Measurements from ENCODE around the gene LZTR1. TPM values are rescaled to one million over a fixed set of nuclear protein-coding genes. Genes with fewer than 3 reads are reported as not detected.

The LZTR1 gene
- total and polyA plus RNA-seq, 3 experiments from 2014 or later: 17.1 to 78.7 (median 75.0) TPM

DNA sequence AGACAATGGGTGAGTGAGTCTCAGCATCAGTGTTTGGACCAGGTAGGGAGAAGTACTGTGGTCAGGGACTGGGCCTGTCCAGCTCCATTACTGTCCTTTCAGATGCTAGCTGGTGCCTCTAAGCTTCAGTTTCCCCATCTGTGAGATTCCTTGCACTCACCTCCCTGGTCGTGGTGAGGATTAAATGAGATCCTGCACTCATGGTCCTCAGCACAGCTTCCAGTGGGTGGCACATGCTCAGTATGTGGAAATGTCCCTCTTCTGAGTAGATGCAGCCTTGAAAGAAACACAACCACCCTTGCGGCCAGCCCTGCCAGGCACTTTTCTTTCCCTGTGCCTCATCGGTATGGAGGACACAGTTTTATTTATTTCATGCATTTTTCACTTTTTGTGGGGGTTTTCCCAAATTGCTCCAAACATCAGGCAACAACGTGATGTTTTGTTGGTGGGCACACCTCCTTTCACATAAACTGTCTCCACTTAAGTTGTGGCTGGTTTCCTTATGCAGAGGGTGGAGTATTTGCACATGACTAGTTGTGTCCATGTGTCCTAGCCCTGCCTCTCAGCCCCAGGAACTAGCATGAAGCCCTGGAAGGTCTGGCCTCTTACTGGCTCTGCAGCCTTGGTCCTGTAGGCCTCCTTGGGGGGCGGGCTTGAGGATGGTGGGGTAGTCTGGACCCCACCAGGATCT lies 1.1 kb downstream of the LZTR1 start:
- Histone ChIP-seq H3K4me1 (ENCODE audit: insufficient read depth, low read length) (peaks cover 25% of the 10 kb centered on the region), H3K27ac (ENCODE audit: low read depth, low read length) (peak overlapping the region; percentile 93), H3K27me3 (ENCODE audit: insufficient read depth, low read length, poor library complexity, severe bottlenecking) (no peaks in the 10 kb centered on the region), H3K9me3 (ENCODE audit: low read length) (peaks cover 9% of the 10 kb centered on the region), H3K4me3 (ENCODE audit: low read length) (peak overlapping the region; percentile 67), H3K36me3 (ENCODE audit: insufficient read depth, low read length) (peaks cover 10% of the 10 kb centered on the region)
- no peaks in the 10 kb centered on the region for H3K9me3 Mint-ChIP-seq
- POLR2A ChIA-PET: no interaction called here
- CTCF ChIA-PET: interaction anchor here (2.0 kb wide), 1 partner anchor 119 kb away, joined by 5 read pairs; no protein-coding TSS in a partner anchor
- no peaks in the 10 kb centered on the region for H3K27me3 Mint-ChIP-seq
- no peak for DNase-seq
- H3K4me3 Mint-ChIP-seq: peak overlapping the region; percentile 86 to 96 (median 94)
- H3K36me3 Mint-ChIP-seq: peaks cover 0 to 44% (median 5%) of the 10 kb centered on the region in 3 donors
- H3K4me1 Mint-ChIP-seq: peaks cover 35 to 51% (median 36%) of the 10 kb centered on the region in 3 donors
- peak overlapping the region; percentile 81 to 95 (median 93) for H3K27ac Mint-ChIP-seq

DNA sequence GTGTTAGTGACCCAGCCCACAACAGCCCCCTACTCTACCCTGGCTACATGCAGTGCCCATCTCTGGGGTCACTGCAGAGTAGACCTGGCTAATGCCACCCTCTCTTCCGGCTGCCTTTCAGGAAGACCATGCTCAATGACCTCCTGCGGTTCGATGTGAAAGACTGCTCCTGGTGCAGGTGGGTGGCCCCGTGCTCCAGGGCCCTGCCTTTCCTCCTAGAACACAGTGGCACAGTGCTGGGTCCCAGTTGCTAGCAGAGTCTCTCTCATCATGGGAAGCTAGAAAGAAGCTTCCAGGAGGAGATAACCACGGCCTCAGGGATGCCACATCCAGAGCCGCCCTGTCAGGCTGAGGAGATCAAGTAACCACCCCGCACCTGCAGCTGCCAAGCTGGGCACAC lies 3.6 kb downstream of the LZTR1 start:
- H3K36me3 ChIP-seq (ENCODE audit: insufficient read depth, low read length): peaks cover 10% of the 10 kb centered on the region
- no peaks in the 10 kb centered on the region for H3K27me3 ChIP-seq (ENCODE audit: insufficient read depth, low read length, poor library complexity, severe bottlenecking)
- Mint-ChIP-seq H3K4me1 (peaks cover 27 to 41% (median 30%) of the 10 kb centered on the region in 3 donors), H3K4me3 (no peak overlapping the region), H3K9me3 (no peaks in the 10 kb centered on the region), H3K27ac (no peak overlapping the region), H3K27me3 (peaks cover 0 to 1% of the 10 kb centered on the region in 2 donors), H3K36me3 (peaks cover 0 to 57% (median 5%) of the 10 kb centered on the region in 3 donors)
- H3K4me3 ChIP-seq (ENCODE audit: low read length): no peak overlapping the region
- no peaks in the 10 kb centered on the region for H3K9me3 ChIP-seq (ENCODE audit: low read length)
- H3K27ac ChIP-seq (ENCODE audit: low read depth, low read length): no peak overlapping the region
- POLR2A ChIA-PET: no interaction called here
- H3K4me1 ChIP-seq (ENCODE audit: insufficient read depth, low read length): peaks cover 24% of the 10 kb centered on the region
- CTCF ChIA-PET: no interaction called here
- no peak for DNase-seq

DNA sequence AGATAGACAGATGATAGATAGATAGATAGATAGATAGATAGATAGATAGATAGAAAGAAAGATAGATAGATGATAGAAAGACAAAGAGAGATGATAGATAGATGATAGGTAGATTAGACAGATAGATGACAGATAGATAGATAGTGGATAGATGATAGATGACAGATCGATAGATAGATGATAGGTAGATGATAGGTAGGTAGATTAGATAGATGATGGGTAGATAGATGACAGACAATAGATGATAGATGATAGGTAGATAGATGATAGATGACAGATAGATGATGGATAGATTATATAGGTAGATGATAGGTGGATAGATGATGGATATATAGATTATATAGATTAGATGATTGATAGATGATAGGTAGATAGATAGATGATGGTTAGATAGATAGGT lies 4.3 kb downstream of the LZTR1 start:
- Mint-ChIP-seq H3K36me3 (peaks cover 0 to 63% (median 5%) of the 10 kb centered on the region in 3 donors), H3K4me1 (peaks cover 24 to 34% (median 26%) of the 10 kb centered on the region in 3 donors), H3K27ac (peak overlapping the region in 2 of 8 donors; percentile 0 to 11), H3K4me3 (peak overlapping the region in 1 of 7 donors; percentile 4), H3K27me3 (peaks cover 0 to 1% of the 10 kb centered on the region in 2 donors), H3K9me3 (no peaks in the 10 kb centered on the region)
- no peaks in the 10 kb centered on the region for H3K9me3 ChIP-seq (ENCODE audit: low read length)
- no peak overlapping the region for H3K4me3 ChIP-seq (ENCODE audit: low read length)
- H3K27me3 ChIP-seq (ENCODE audit: insufficient read depth, low read length, poor library complexity, severe bottlenecking): no peaks in the 10 kb centered on the region
- H3K27ac ChIP-seq (ENCODE audit: low read depth, low read length): no peak overlapping the region
- ChIA-PET POLR2A (no interaction called here), CTCF (no interaction called here)
- DNase-seq: no peak
- H3K36me3 ChIP-seq (ENCODE audit: insufficient read depth, low read length): peaks cover 10% of the 10 kb centered on the region
- H3K4me1 ChIP-seq (ENCODE audit: insufficient read depth, low read length): peaks cover 18% of the 10 kb centered on the region

DNA sequence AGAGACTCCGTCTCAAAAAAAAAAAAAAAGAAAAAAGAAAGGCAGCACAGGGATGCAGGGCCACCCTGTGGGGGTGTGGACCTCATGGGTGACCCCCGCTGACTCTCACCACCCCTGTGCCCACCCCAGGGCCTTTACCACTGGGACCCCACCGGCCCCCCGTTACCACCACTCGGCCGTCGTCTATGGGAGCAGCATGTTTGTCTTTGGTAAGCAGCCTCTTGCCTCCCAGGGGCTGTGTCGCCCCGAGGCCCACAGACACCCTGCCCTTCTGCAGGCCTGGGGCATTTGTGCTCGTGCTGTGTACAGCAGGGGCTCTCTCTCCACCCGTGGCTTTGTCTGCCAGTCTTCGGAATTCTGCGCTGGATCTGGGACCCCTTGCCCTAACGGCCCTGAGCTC lies 5.3 kb downstream of the LZTR1 start:
- H3K4me3 Mint-ChIP-seq: no peak overlapping the region
- Histone ChIP-seq H3K4me1 (ENCODE audit: insufficient read depth, low read length) (peaks cover 15% of the 10 kb centered on the region), H3K36me3 (ENCODE audit: insufficient read depth, low read length) (peaks cover 10% of the 10 kb centered on the region), H3K27ac (ENCODE audit: low read depth, low read length) (no peak overlapping the region), H3K9me3 (ENCODE audit: low read length) (no peaks in the 10 kb centered on the region), H3K27me3 (ENCODE audit: insufficient read depth, low read length, poor library complexity, severe bottlenecking) (no peaks in the 10 kb centered on the region), H3K4me3 (ENCODE audit: low read length) (no peak overlapping the region)
- peak overlapping the region in 1 of 8 donors; percentile 84 for H3K27ac Mint-ChIP-seq
- CTCF ChIA-PET: no interaction called here
- peaks cover 0 to 67% (median 5%) of the 10 kb centered on the region in 3 donors for H3K36me3 Mint-ChIP-seq
- peaks cover 20 to 29% (median 24%) of the 10 kb centered on the region in 3 donors for H3K4me1 Mint-ChIP-seq
- DNase-seq: no peak
- H3K27me3 Mint-ChIP-seq: peaks cover 0 to 1% of the 10 kb centered on the region in 2 donors
- H3K9me3 Mint-ChIP-seq: no peaks in the 10 kb centered on the region
- POLR2A ChIA-PET: no interaction called here

DNA sequence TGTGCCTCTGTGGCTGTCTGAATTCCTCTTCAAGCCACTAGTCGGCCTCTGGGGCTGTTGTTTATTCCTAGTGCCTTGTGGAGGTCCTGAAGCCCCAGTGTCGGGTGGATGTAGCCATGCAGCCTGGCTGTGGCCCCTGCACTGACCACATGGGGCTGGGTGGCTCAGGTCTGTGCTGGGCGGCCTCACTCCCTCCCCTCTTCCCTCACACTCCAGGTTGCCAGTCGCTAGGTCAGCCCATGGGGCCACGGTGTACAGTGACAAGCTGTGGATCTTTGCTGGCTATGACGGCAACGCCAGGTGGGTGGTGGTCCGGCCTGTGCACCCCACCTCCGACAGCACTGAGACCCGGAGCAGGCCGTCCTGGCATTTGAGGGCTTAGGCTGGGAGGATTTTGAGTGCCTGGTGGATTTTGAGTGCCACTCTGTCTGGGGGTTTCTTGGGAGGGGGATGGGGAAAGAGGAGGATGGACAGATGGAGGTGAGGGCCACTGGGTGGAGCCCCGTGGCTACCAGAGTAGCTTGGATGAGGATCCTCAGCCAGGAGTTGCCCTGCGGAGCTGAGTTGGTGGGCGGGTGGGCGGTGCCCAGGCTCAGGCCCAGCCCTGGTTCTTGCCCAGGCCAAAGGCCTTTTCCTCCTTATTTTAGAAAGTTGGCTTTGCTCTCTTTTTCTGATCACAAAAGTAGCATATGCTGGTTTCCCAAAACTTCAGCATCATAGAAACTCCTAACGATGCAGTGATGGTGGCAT lies 6.7 kb downstream of the LZTR1 start:
- CTCF ChIA-PET: no interaction called here
- no peaks in the 10 kb centered on the region for H3K9me3 Mint-ChIP-seq
- Histone ChIP-seq H3K36me3 (ENCODE audit: insufficient read depth, low read length) (peaks cover 10% of the 10 kb centered on the region), H3K4me3 (ENCODE audit: low read length) (no peak overlapping the region), H3K27me3 (ENCODE audit: insufficient read depth, low read length, poor library complexity, severe bottlenecking) (no peaks in the 10 kb centered on the region), H3K4me1 (ENCODE audit: insufficient read depth, low read length) (peaks cover 2% of the 10 kb centered on the region), H3K9me3 (ENCODE audit: low read length) (no peaks in the 10 kb centered on the region), H3K27ac (ENCODE audit: low read depth, low read length) (no peak overlapping the region)
- H3K27me3 Mint-ChIP-seq: peaks cover 0 to 1% of the 10 kb centered on the region in 2 donors
- POLR2A ChIA-PET: no interaction called here
- no peak for DNase-seq
- no peak overlapping the region for H3K27ac Mint-ChIP-seq
- H3K4me3 Mint-ChIP-seq: peak overlapping the region in 1 of 7 donors; percentile 6
- H3K4me1 Mint-ChIP-seq: peaks cover 6 to 15% (median 12%) of the 10 kb centered on the region in 3 donors
- peaks cover 0 to 74% (median 5%) of the 10 kb centered on the region in 3 donors for H3K36me3 Mint-ChIP-seq

DNA sequence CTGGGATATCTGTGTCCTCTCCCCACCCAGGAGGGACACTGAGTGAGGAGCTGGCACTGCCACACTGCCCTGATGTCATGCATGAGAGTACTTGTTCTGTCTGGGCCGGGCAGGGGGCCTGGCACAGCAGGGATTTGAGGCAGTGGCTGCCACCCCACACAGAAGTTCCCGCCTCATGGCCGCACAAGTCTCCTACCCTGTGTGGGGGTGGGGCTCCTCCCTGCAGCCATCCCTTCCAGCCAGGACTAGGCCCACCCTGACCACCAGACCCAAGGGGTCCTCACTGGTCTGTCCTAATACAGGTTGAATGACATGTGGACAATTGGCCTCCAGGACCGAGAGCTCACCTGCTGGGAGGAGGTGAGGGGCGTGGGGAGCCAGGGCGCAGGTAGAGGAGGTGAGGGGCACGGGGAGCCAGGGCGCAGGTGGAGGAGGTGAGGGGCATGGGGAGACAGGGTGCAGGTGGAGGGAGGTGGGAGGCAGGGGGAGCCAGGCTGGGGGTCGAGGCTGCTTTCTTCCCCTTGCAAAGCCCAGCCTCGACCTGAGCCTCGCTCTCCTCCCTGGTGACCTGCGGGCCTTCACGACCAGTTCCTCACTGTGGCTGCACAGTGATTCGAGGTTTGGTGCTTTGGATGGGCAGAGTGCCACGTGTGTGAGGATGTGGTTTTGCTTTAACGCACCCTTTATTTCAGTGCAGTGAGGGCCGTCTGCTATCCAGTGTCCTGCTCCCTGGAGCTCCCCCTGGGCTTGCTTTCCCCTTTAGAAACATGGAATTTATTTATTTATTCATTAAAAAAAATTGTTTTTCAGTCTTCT lies 7.4 kb downstream of the LZTR1 start:
- Histone ChIP-seq H3K4me1 (ENCODE audit: insufficient read depth, low read length) (no peaks in the 10 kb centered on the region), H3K27ac (ENCODE audit: low read depth, low read length) (no peak overlapping the region), H3K36me3 (ENCODE audit: insufficient read depth, low read length) (peaks cover 7% of the 10 kb centered on the region), H3K9me3 (ENCODE audit: low read length) (no peaks in the 10 kb centered on the region), H3K4me3 (ENCODE audit: low read length) (no peak overlapping the region), H3K27me3 (ENCODE audit: insufficient read depth, low read length, poor library complexity, severe bottlenecking) (no peaks in the 10 kb centered on the region)
- ChIA-PET POLR2A (no interaction called here), CTCF (interaction anchor here (1.3 kb wide), 1 partner anchor 8 kb away, joined by 4 read pairs; the partner anchor contains the start of gene LZTR1)
- no peaks in the 10 kb centered on the region for H3K9me3 Mint-ChIP-seq
- no peak overlapping the region for H3K4me3 Mint-ChIP-seq
- DNase-seq: no peak
- H3K4me1 Mint-ChIP-seq: peaks cover 0 to 8% (median 6%) of the 10 kb centered on the region in 3 donors
- peaks cover 0 to 1% of the 10 kb centered on the region in 2 donors for H3K27me3 Mint-ChIP-seq
- H3K27ac Mint-ChIP-seq: peak overlapping the region in 1 of 8 donors; percentile 51
- peaks cover 0 to 69% (median 5%) of the 10 kb centered on the region in 3 donors for H3K36me3 Mint-ChIP-seq

DNA sequence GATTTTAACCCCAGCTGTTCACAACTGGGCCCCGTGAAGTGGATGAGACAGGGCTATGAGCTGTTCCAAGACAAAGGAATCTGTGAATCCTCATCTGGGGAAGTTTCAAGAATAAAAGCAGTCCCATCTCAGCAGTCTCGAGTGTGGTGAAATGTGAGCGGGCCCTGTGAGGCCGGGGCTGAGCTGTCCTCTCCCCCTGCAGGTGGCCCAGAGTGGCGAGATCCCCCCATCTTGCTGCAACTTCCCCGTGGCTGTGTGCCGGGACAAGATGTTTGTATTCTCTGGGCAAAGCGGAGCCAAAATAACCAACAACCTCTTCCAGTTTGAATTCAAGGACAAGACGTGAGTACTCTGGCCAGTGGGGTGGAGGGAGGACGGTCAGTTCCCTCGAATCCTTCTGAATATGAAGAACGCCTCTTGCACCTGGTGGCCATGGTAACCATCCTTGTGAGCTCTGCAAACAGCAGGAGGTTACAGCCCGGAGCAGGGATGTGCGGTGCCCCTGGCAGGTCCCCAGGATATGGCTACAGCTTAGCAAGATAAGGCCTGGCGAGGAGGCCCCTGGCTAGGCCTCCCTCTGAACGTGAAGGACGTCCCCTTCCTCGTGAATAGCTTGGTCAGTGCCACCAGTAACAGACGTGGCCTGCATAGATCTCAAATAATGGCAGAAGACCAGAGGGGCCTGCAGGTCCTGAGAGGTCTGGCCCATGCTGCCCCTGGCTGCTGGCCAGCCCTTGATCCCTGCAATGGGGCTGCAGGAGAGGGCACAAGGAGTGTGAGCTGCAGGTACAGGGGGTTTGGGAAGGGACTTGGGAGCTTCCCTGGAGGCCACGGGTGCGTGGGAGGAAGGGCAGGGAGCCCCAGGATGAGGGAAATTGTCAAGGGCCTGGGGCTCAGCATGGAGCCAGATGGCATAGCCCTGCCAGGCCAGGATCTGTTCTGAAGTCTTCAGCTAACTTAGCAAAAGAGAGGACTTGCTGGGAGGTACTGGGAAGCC lies 8.4 kb downstream of the LZTR1 start:
- Mint-ChIP-seq H3K9me3 (no peaks in the 10 kb centered on the region), H3K4me1 (peaks cover 0 to 8% (median 6%) of the 10 kb centered on the region in 3 donors), H3K4me3 (no peak overlapping the region), H3K36me3 (peaks cover 0 to 74% (median 5%) of the 10 kb centered on the region in 3 donors), H3K27ac (peak overlapping the region in 1 of 8 donors; percentile 77), H3K27me3 (peaks cover 0 to 1% of the 10 kb centered on the region in 2 donors)
- no peak overlapping the region for H3K27ac ChIP-seq (ENCODE audit: low read depth, low read length)
- no peaks in the 10 kb centered on the region for H3K9me3 ChIP-seq (ENCODE audit: low read length)
- no peaks in the 10 kb centered on the region for H3K27me3 ChIP-seq (ENCODE audit: insufficient read depth, low read length, poor library complexity, severe bottlenecking)
- H3K4me1 ChIP-seq (ENCODE audit: insufficient read depth, low read length): no peaks in the 10 kb centered on the region
- CTCF ChIA-PET: interaction anchor here (1.3 kb wide), 1 partner anchor 9 kb away, joined by 4 read pairs; the partner anchor contains the start of gene LZTR1
- H3K36me3 ChIP-seq (ENCODE audit: insufficient read depth, low read length): peaks cover 6% of the 10 kb centered on the region
- H3K4me3 ChIP-seq (ENCODE audit: low read length): no peak overlapping the region
- DNase-seq: no peak
- POLR2A ChIA-PET: no interaction called here
